Right cardiac atrium (tissue), 5 donors: ENCODE results near the gene KDM2B. TPM values are rescaled to one million over a fixed set of nuclear protein-coding genes. Genes with fewer than 3 reads are reported as not detected.
"Not testable (repeated sequence)": the region's sequence is repeated elsewhere in the genome, so short reads cannot be mapped to it uniquely, and the experiment has no call there.

Source experiments
- ATAC-seq, 2 donors: fragments of 200-7000 bp; cut with Tn5 transposase; one replicate each; pipeline versions ENCODE4 v1.8.0 to v1.9.1; 2020; ENCODE audit warnings: moderate library complexity in 2 of 2, mild to moderate bottlenecking in 1 of 2
- DNase-seq, 3 donors: peaks; one replicate each; pipeline ENCODE4 v3.0.0-alpha.2; 2020
- H3K27ac ChIP-seq: one replicate; pipeline ENCODE4 v1.5.1; 2013; ENCODE audit warnings: mild to moderate bottlenecking, low read length, control low read depth, moderate library complexity
- H3K27me3 ChIP-seq: one replicate; pipeline ENCODE4 v1.6.1; 2013; ENCODE audit not compliant: control insufficient read depth, insufficient read depth
- H3K4me1 ChIP-seq: one replicate; pipeline ENCODE4 v1.6.1; 2013; ENCODE audit warnings: low read length; ENCODE audit not compliant: control insufficient read depth, insufficient read depth
- H3K4me3 ChIP-seq: one replicate; pipeline ENCODE4 v1.5.1; 2013; ENCODE audit warnings: low read length, control low read depth
- H3K9me3 ChIP-seq: one replicate; pipeline ENCODE4 v1.6.1; 2013; ENCODE audit warnings: low read length; ENCODE audit not compliant: control insufficient read depth
- WGBS: extraction: QIAGEN DNeasy Blood & Tissue Kit; methylation state at CpG from one replicate; pipeline ENCODE4 v1.1.7; 2013; 5-methylcytosine and 5-hydroxymethylcytosine counted together
- intact Hi-C, 4 donors: fragments of 100-400 bp; cut with DNase I; formaldehyde crosslinking; loops; one replicate each; pipeline versions ENCODE4 v1.11.0 to v1.14.0; 2022 to 2023
- polyA plus RNA-seq: library from polyadenylated mRNA; stranded (reverse); fragments of 200-250 nt; gene quantifications from one replicate; pipeline ENCODE4 v1.2.3, GENCODE V29; 2013
- total RNA-seq, 4 donors: library from RNA; stranded (reverse); fragmentation: NEBNext Ultra II Directional; extraction: Animal tissue kit (Norgen Biotek cat#: 25700); gene quantifications; one replicate each; pipeline ENCODE4 v1.2.1, GENCODE V29; 2021
- donor health status: healthy with polysubstance abuse.
- donor health status: DM: no; HTN: yes; CAD: no.
- donor health status: DM: no; HTN: no; CAD: no.
- donor health status: DM: no; HTN: yes; CAD: no; lungs with severe emphysema.
- donor health status: DM: yes; HTN: yes; CAD: no.

The KDM2B gene
- total and polyA plus RNA-seq, 5 donors = 6.1 to 16.0 (median 13.0) TPM

- H3K4me1 ChIP-seq = no peaks in the 10 kb centered on the region
- no peak overlapping the region for H3K27ac ChIP-seq
- DNase-seq (peak in 1 of 3 donors; percentile 6), ATAC-seq (peak in 1 of 2 donors; percentile 48)
- no peaks in the 10 kb centered on the region for H3K27me3 ChIP-seq
- no peak overlapping the region for H3K4me3 ChIP-seq
- 76% methylated on average over 2 of the region's 2 CpGs for whole genome bisulfite sequencing
- H3K9me3 ChIP-seq = no peaks in the 10 kb centered on the region
- intact Hi-C loops = no loop called here
These were observed 30.5 kb upstream of the KDM2B start for GRCh38 chr12:121611306-121611705.

GRCh38 chr12:121610239-121611149 lies 29.7 kb upstream of the KDM2B start:
- intact Hi-C loops = no loop called here
- peak overlapping the region; percentile 6 for H3K27ac ChIP-seq
- peak; percentile 52 to 55 for ATAC-seq
- H3K27me3 ChIP-seq = no peaks in the 10 kb centered on the region
- 27% methylated on average over 11 of the region's 11 CpGs for WGBS
- no peaks in the 10 kb centered on the region for H3K4me1 ChIP-seq
- no peak overlapping the region for H3K4me3 ChIP-seq
- no peaks in the 10 kb centered on the region for H3K9me3 ChIP-seq
- DNase-seq = peak in 1 of 3 donors; percentile 38

GRCh38 chr12:121608301-121608700 lies 27.5 kb upstream of the KDM2B start:
- WGBS = 90% methylated on average over 6 of the region's 6 CpGs
- intact Hi-C loops = no loop called here
- ATAC-seq (no peak), DNase-seq (peak in 1 of 3 donors; percentile 1)
- H3K27me3 ChIP-seq = no peaks in the 10 kb centered on the region
- H3K4me3 ChIP-seq = no peak overlapping the region
- no peak overlapping the region for H3K27ac ChIP-seq
- H3K4me1 ChIP-seq = no peaks in the 10 kb centered on the region
- H3K9me3 ChIP-seq = no peaks in the 10 kb centered on the region

GRCh38 chr12:121603581-121603980 lies 22.8 kb upstream of the KDM2B start:
- ATAC-seq = no peak

GRCh38 chr12:121602766-121603165 lies 21.9 kb upstream of the KDM2B start:
- no peak for ATAC-seq
- Histone ChIP-seq H3K27me3 (no peaks in the 10 kb centered on the region), H3K9me3 (no peaks in the 10 kb centered on the region), H3K27ac (no peak overlapping the region), H3K4me1 (no peaks in the 10 kb centered on the region), H3K4me3 (no peak overlapping the region)
- WGBS = 93% methylated on average over 6 of the region's 6 CpGs
- intact Hi-C loops = no loop called here
- DNase-seq = no peak

More at GRCh38 chr12:121603581-121603980, 22.8 kb upstream of the KDM2B start:
- Histone ChIP-seq H3K4me3 (no peak overlapping the region), H3K27me3 (no peaks in the 10 kb centered on the region), H3K27ac (no peak overlapping the region), H3K9me3 (no peaks in the 10 kb centered on the region), H3K4me1 (no peaks in the 10 kb centered on the region)
- DNase-seq = peak in 1 of 3 donors; percentile 11
- intact Hi-C loops = no loop called here
- 92% methylated on average over 6 of the region's 6 CpGs for WGBS

GRCh38 chr12:121600702-121601336 lies 20.0 kb upstream of the KDM2B start:
- ATAC-seq = no peak
- Histone ChIP-seq H3K4me1 (no peaks in the 10 kb centered on the region), H3K27me3 (no peaks in the 10 kb centered on the region), H3K9me3 (no peaks in the 10 kb centered on the region), H3K4me3 (no peak overlapping the region), H3K27ac (no peak overlapping the region)
- intact Hi-C loops = no loop called here
- peak in 1 of 3 donors; percentile 12 for DNase-seq
- WGBS = 84% methylated on average over 6 of the region's 6 CpGs

- no peaks in the 10 kb centered on the region for H3K9me3 ChIP-seq
- intact Hi-C loops = no loop called here
- H3K4me3 ChIP-seq = no peak overlapping the region
- H3K27me3 ChIP-seq = no peaks in the 10 kb centered on the region
- H3K4me1 ChIP-seq = no peaks in the 10 kb centered on the region
- ATAC-seq (no peak), DNase-seq (no peak)
- no peak overlapping the region for H3K27ac ChIP-seq
- WGBS = 97% methylated on average over 5 of the region's 5 CpGs
These were observed 15.7 kb upstream of the KDM2B start for GRCh38 chr12:121596526-121596925.

- H3K27me3 ChIP-seq = no peaks in the 10 kb centered on the region
- WGBS = 92% methylated on average over 12 of the region's 12 CpGs
- H3K27ac ChIP-seq = no peak overlapping the region
- no peaks in the 10 kb centered on the region for H3K9me3 ChIP-seq
- no peaks in the 10 kb centered on the region for H3K4me1 ChIP-seq
- no peak overlapping the region for H3K4me3 ChIP-seq
- DNase-seq (no peak), ATAC-seq (no peak)
- intact Hi-C loops = no loop called here
These were observed 14.7 kb upstream of the KDM2B start for GRCh38 chr12:121595520-121595919.

GRCh38 chr12:121592320-121592719 lies 11.5 kb upstream of the KDM2B start:
- intact Hi-C loops = no loop called here
- Histone ChIP-seq H3K4me3 (no peak overlapping the region), H3K9me3 (no peaks in the 10 kb centered on the region), H3K27me3 (no peaks in the 10 kb centered on the region), H3K4me1 (no peaks in the 10 kb centered on the region), H3K27ac (no peak overlapping the region)
- ATAC-seq = no peak
- DNase-seq = no peak
- WGBS = 55% methylated on average over 4 of the region's 4 CpGs

GRCh38 chr12:121590476-121591143 lies 9.8 kb upstream of the KDM2B start:
- ATAC-seq = peak in 1 of 2 donors; percentile 35
- Histone ChIP-seq H3K4me1 (no peaks in the 10 kb centered on the region), H3K9me3 (no peaks in the 10 kb centered on the region), H3K27ac (peak overlapping the region; percentile 80), H3K4me3 (peak overlapping the region; percentile 48), H3K27me3 (no peaks in the 10 kb centered on the region)
- WGBS = 22% methylated on average over 10 of the region's 10 CpGs
- no peak for DNase-seq
- intact Hi-C loops = no loop called here

- WGBS = 98% methylated on average over 6 of the region's 6 CpGs
- H3K27ac ChIP-seq, H3K27me3 ChIP-seq, DNase-seq, H3K4me3 ChIP-seq, ATAC-seq, H3K4me1 ChIP-seq, H3K9me3 ChIP-seq: not testable (repeated sequence)
- intact Hi-C loops = loop anchor here in 1 of 4 donors (5.0 kb wide), 1 partner anchor 42 kb away; the partner anchor contains the start of gene ORAI1
These were observed 4.1 kb upstream of the KDM2B start for GRCh38 chr12:121584885-121585284.
